Measurements from ENCODE around the gene PGM5. TPM values are rescaled to one million over a fixed set of nuclear protein-coding genes. Genes with fewer than 3 reads are reported as not detected.
"Not testable (repeated sequence)": the region's sequence is repeated elsewhere in the genome, so short reads cannot be mapped to it uniquely, and the experiment has no call there.

PGM5 gene
- polyA plus RNA-seq, 2 donors: 5.3 to 36.2 TPM

DNA sequence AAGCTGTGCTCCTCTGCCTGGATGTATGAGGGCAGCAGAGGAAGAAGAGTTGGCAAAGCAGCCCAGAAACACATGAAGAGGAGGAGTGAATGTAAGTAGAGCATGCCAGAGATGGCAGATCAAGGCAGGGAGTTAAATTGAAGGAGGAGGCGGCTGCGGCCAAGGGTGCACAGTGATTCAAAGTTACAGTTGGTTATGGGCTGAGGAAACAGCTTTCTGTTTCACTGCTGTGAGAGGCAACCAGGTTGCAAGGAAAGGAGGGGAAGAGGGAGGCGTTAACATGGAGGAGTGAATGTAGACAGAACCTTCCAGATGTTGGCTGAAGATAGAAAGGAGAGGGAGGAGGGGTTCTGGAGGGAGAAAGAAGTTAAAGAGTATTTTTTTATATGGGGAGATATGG, 20.5 kb upstream of the PGM5 start:
- WGBS, 2 donors: 25% methylated on average over 2 of the region's 3 CpGs; no CpG with 5 or more reads in 1 of the 2 donors
- not testable (repeated sequence) for H3K4me3 ChIP-seq (ENCODE audit: low read depth in 1 of 2, low read length in 2 of 2); H3K27ac ChIP-seq (ENCODE audit: low read depth in 2 of 2, low read length in 1 of 2); H3K36me3 ChIP-seq (ENCODE audit: control insufficient read depth in 2 of 2, insufficient read depth in 2 of 2, low read length in 1 of 2); H3K4me1 ChIP-seq (ENCODE audit: control insufficient read depth in 2 of 2, insufficient read depth in 2 of 2, low read length in 1 of 2); H3K27me3 ChIP-seq (ENCODE audit: control insufficient read depth in 1 of 2, insufficient read depth in 2 of 2, low read length in 2 of 2); H3K9me3 ChIP-seq (ENCODE audit: control insufficient read depth in 2 of 2, insufficient read depth in 1 of 2, low read depth in 1 of 2, low read length in 1 of 2)

DNA sequence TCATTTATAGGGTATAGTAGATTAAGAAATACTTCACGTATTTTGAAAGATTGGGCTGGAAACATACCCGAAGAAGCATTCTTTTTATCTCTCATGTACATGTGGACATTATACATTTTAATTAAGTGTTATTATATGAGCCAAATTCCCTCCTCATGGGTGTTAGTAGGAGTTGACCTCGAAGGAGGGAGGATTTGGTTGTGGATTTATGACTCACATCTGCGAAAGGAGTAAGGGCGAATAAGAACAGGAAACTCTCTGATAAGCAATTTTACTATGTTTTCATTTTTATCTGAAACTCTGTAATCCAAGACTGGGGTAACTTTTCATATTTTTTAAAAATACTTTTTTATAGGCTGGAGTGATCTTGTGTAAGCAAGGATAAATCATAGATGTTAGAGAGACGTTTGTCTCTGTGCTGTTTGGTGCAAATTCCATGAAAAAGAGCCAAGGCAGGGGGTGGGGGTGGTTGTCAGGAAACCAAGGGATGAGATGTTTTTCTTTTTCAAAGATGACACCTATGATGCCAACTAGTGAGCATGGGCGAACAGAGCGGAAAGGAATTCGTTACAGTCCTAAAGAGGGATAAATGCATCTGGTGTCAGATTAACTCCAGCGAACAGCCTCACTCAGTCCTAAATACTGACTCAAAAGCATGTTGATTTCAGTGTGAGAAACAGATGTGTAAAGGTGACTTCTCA, 19.6 kb upstream of the PGM5 start:
- H3K36me3 ChIP-seq (ENCODE audit: control insufficient read depth in 2 of 2, insufficient read depth in 2 of 2, low read length in 1 of 2); H3K4me3 ChIP-seq (ENCODE audit: low read depth in 1 of 2, low read length in 2 of 2); H3K4me1 ChIP-seq (ENCODE audit: control insufficient read depth in 2 of 2, insufficient read depth in 2 of 2, low read length in 1 of 2); H3K9me3 ChIP-seq (ENCODE audit: control insufficient read depth in 2 of 2, insufficient read depth in 1 of 2, low read depth in 1 of 2, low read length in 1 of 2); H3K27ac ChIP-seq (ENCODE audit: low read depth in 2 of 2, low read length in 1 of 2); H3K27me3 ChIP-seq (ENCODE audit: control insufficient read depth in 1 of 2, insufficient read depth in 2 of 2, low read length in 2 of 2): not testable (repeated sequence)
- 69 to 70% methylated on average over 4 to 5 of the region's 10 CpGs for whole genome bisulfite sequencing, 2 donors

GRCh38 chr9:68338000-68338399, 18.4 kb upstream of the PGM5 start:
- not testable (repeated sequence) for H3K4me3 ChIP-seq (ENCODE audit: low read depth in 1 of 2, low read length in 2 of 2); H3K36me3 ChIP-seq (ENCODE audit: control insufficient read depth in 2 of 2, insufficient read depth in 2 of 2, low read length in 1 of 2); H3K4me1 ChIP-seq (ENCODE audit: control insufficient read depth in 2 of 2, insufficient read depth in 2 of 2, low read length in 1 of 2); H3K27ac ChIP-seq (ENCODE audit: low read depth in 2 of 2, low read length in 1 of 2); H3K27me3 ChIP-seq (ENCODE audit: control insufficient read depth in 1 of 2, insufficient read depth in 2 of 2, low read length in 2 of 2); H3K9me3 ChIP-seq (ENCODE audit: control insufficient read depth in 2 of 2, insufficient read depth in 1 of 2, low read depth in 1 of 2, low read length in 1 of 2)
- WGBS, 2 donors: 79 to 83% methylated on average over 7 of the region's 7 CpGs

- not testable (repeated sequence) for H3K9me3 ChIP-seq (ENCODE audit: control insufficient read depth in 2 of 2, insufficient read depth in 1 of 2, low read depth in 1 of 2, low read length in 1 of 2); H3K36me3 ChIP-seq (ENCODE audit: control insufficient read depth in 2 of 2, insufficient read depth in 2 of 2, low read length in 1 of 2); H3K27ac ChIP-seq (ENCODE audit: low read depth in 2 of 2, low read length in 1 of 2); H3K4me3 ChIP-seq (ENCODE audit: low read depth in 1 of 2, low read length in 2 of 2); H3K27me3 ChIP-seq (ENCODE audit: control insufficient read depth in 1 of 2, insufficient read depth in 2 of 2, low read length in 2 of 2); H3K4me1 ChIP-seq (ENCODE audit: control insufficient read depth in 2 of 2, insufficient read depth in 2 of 2, low read length in 1 of 2)
- 16 to 18% methylated on average over 3 to 4 of the region's 10 CpGs for WGBS, 2 donors
These were observed 14.0 kb upstream of the PGM5 start for GRCh38 chr9:68342265-68343025.

DNA sequence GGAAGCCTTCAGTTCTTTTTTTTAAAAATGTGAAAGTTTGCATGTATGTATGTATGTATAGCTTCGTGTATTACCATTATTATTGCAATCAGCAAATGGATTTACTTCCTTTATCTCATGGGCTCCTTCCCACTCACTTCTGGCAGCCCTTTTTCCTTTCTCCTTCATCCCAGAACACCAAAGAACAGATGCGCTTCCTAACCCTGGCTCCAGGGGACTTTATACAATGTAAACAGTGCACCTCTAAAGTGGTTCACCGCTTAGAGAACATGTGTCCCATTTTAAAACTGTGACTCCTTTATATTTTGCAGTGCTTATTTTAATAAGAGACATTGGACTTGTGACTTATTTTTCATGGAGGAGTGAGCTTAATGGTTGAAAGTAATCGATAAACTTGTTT, 13.2 kb upstream of the PGM5 start:
- WGBS, 2 donors: 60 to 68% methylated on average over 3 of the region's 4 CpGs
- not testable (repeated sequence) for H3K36me3 ChIP-seq (ENCODE audit: control insufficient read depth in 2 of 2, insufficient read depth in 2 of 2, low read length in 1 of 2); H3K4me3 ChIP-seq (ENCODE audit: low read depth in 1 of 2, low read length in 2 of 2); H3K27me3 ChIP-seq (ENCODE audit: control insufficient read depth in 1 of 2, insufficient read depth in 2 of 2, low read length in 2 of 2); H3K4me1 ChIP-seq (ENCODE audit: control insufficient read depth in 2 of 2, insufficient read depth in 2 of 2, low read length in 1 of 2); H3K9me3 ChIP-seq (ENCODE audit: control insufficient read depth in 2 of 2, insufficient read depth in 1 of 2, low read depth in 1 of 2, low read length in 1 of 2); H3K27ac ChIP-seq (ENCODE audit: low read depth in 2 of 2, low read length in 1 of 2)

- 40 to 51% methylated on average over 3 of the region's 4 CpGs for WGBS, 2 donors
- H3K27me3 ChIP-seq (ENCODE audit: control insufficient read depth in 1 of 2, insufficient read depth in 2 of 2, low read length in 2 of 2); H3K4me3 ChIP-seq (ENCODE audit: low read depth in 1 of 2, low read length in 2 of 2); H3K4me1 ChIP-seq (ENCODE audit: control insufficient read depth in 2 of 2, insufficient read depth in 2 of 2, low read length in 1 of 2); H3K9me3 ChIP-seq (ENCODE audit: control insufficient read depth in 2 of 2, insufficient read depth in 1 of 2, low read depth in 1 of 2, low read length in 1 of 2); H3K27ac ChIP-seq (ENCODE audit: low read depth in 2 of 2, low read length in 1 of 2); H3K36me3 ChIP-seq (ENCODE audit: control insufficient read depth in 2 of 2, insufficient read depth in 2 of 2, low read length in 1 of 2): not testable (repeated sequence)
These were observed 12.4 kb upstream of the PGM5 start for GRCh38 chr9:68343992-68344391.

GRCh38 chr9:68351689-68352088, 4.7 kb upstream of the PGM5 start:
- not testable (repeated sequence) for H3K9me3 ChIP-seq (ENCODE audit: control insufficient read depth in 2 of 2, insufficient read depth in 1 of 2, low read depth in 1 of 2, low read length in 1 of 2); H3K4me3 ChIP-seq (ENCODE audit: low read depth in 1 of 2, low read length in 2 of 2); H3K27ac ChIP-seq (ENCODE audit: low read depth in 2 of 2, low read length in 1 of 2); H3K4me1 ChIP-seq (ENCODE audit: control insufficient read depth in 2 of 2, insufficient read depth in 2 of 2, low read length in 1 of 2); H3K27me3 ChIP-seq (ENCODE audit: control insufficient read depth in 1 of 2, insufficient read depth in 2 of 2, low read length in 2 of 2); H3K36me3 ChIP-seq (ENCODE audit: control insufficient read depth in 2 of 2, insufficient read depth in 2 of 2, low read length in 1 of 2)
- 74 to 84% methylated on average over 4 of the region's 4 CpGs for WGBS, 2 donors

- peak overlapping the region in 1 of 2 donors; percentile 59 for H3K27ac ChIP-seq (ENCODE audit: low read depth in 2 of 2, low read length in 1 of 2)
- H3K4me1 ChIP-seq (ENCODE audit: control insufficient read depth in 2 of 2, insufficient read depth in 2 of 2, low read length in 1 of 2); H3K9me3 ChIP-seq (ENCODE audit: control insufficient read depth in 2 of 2, insufficient read depth in 1 of 2, low read depth in 1 of 2, low read length in 1 of 2); H3K4me3 ChIP-seq (ENCODE audit: low read depth in 1 of 2, low read length in 2 of 2); H3K36me3 ChIP-seq (ENCODE audit: control insufficient read depth in 2 of 2, insufficient read depth in 2 of 2, low read length in 1 of 2); H3K27me3 ChIP-seq (ENCODE audit: control insufficient read depth in 1 of 2, insufficient read depth in 2 of 2, low read length in 2 of 2): not testable (repeated sequence)
- WGBS, 2 donors: 8 to 9% methylated on average over 5 of the region's 5 CpGs
These were observed 425 bp upstream of the PGM5 start for GRCh38 chr9:68355993-68356379.

GRCh38 chr9:68357119-68357714, 806 bp downstream of the PGM5 start:
- not testable (repeated sequence) for H3K4me1 ChIP-seq (ENCODE audit: control insufficient read depth in 2 of 2, insufficient read depth in 2 of 2, low read length in 1 of 2); H3K27me3 ChIP-seq (ENCODE audit: control insufficient read depth in 1 of 2, insufficient read depth in 2 of 2, low read length in 2 of 2); H3K9me3 ChIP-seq (ENCODE audit: control insufficient read depth in 2 of 2, insufficient read depth in 1 of 2, low read depth in 1 of 2, low read length in 1 of 2); H3K36me3 ChIP-seq (ENCODE audit: control insufficient read depth in 2 of 2, insufficient read depth in 2 of 2, low read length in 1 of 2)
- Histone ChIP-seq H3K27ac (ENCODE audit: low read depth in 2 of 2, low read length in 1 of 2) (peak overlapping the region; percentile 59 to 71), H3K4me3 (ENCODE audit: low read depth in 1 of 2, low read length in 2 of 2) (peak overlapping the region; percentile 46 to 54)
- 6 to 8% methylated on average over 23 to 50 of the region's 57 CpGs for WGBS, 2 donors
